HG03575 (cell line): Measurements from ENCODE around the gene APLP2.

ENCODE experiments used
- ATAC-seq: cut with Tn5 transposase; IDR thresholded peaks from one replicate; pipeline ENCODE4 v1.9.1; 2021; ENCODE audit not compliant: unreplicated experiment, insufficient number of reproducible peaks, low FRiP score; ENCODE audit errors: extremely low read depth

Gene APLP2

DNA sequence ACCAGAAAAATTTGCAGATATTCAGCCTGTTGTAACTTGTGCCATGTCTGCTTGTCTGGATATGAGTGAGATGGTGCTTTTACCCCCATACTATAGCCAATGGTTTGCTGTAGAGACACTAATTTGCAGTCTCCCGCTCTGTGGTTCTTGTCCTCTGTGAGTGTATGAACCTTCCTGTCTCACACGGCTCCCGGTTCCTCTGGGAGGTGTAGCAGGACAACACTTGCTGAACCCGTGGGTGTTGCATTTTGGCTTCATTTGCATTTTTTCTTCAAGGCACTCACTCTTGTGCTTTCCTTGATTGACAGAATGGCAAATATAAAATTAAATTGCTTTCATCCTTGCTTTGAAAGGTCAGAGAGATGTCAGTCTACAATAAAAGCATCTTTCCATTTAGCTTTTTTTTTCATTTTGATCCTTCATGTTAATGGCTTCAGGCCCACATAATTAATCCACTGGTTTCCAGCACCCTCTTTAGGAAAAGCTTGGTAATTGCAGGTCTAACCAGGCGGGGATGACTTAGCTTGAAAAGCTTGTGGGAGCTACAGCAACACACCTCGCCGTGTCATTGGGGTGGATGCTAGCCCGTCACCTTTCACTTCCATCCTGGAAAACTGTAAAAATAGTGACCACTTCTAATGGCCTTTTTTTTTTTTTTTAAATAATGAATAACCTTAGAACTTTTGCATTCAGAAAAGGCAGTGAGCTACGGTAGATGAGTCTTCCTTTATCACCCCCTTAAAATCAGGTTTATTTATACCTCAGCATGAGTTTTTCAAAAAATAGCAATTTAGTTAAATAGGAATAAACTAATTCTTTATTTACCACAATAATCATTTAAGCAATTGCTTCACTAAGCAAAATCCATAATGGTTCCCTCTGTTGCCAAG is 62.5 kb downstream of the APLP2 start:
- ATAC-seq = no peak

DNA sequence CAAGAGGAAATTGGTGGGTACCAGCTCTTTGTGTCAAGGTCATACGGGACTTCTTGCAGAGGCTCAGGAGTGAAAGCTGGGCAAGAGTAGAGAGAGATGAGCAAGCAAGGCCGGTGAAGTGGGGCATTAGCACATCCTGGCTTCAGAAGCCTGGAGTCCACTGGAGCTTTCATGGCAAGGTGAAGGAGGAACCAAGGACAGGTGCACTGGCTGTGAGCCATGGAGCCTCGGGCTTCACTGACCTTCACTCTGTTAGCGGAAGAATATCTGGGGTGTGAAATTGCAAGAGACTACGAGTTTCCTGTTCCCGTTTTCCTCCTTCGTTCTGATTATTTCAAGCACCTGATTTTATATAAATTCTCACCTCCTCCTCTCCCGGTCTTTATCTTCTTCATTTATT is 64.0 kb downstream of the APLP2 start:
- ATAC-seq = no peak

DNA sequence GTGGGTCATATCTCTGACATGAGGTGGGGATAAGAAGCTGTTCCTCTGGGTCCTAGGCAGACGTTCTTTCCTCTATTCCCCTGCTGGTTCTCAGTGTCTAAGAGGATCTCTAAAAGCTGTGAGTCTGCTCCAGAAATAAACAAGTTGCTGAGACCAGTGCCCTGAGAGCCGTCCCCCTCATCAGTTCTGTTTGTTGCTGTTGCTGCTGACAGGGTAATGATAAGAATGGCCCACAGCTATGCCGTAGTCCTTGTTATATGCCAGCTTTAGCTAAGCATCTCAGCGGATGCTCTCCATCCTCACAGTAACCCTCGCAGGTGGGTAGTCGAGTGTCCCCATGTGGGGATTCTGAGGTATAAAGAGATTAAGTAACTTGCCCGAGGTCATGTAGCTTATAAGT is 66.4 kb downstream of the APLP2 start:
- ATAC-seq = no peak

DNA sequence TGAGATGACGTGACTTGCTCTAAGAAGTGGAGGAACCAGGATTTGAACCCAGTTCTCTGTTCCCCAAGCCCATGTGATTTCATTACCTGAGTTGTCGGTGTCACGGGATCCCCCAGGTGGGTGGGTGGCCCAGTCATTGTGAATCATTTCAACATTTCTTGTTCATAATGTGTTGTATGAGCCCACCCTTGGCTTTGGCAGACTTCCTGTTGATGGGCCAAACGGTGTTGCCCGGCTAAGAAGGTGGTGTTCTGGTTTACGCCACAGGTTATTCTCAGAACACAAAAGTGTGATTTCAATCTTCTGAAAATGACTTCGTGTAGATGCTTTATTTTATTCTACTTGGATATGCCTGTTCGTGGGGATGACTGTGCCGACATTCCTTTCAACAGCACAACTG is 68.3 kb downstream of the APLP2 start:
- ATAC-seq = no peak

DNA sequence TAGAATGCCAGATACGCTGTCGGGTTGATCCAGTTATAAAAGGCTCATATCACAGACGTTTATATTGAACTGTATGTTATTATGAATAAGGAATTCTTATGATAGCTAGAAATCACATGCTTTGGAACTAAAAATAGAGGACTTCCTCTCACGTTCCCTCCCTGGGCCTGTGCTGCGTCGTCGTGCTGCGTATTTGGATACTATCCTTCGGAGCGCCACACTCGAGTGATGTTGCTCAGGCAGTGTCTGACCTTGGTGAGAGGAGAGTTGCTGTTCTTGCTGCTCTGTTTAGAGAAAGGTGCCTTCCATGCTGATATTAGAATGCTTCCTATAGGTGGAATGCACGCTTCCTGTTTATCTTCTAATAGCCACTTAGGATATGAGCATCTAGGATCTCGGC is 69.7 kb downstream of the APLP2 start:
- no peak for ATAC-seq

DNA sequence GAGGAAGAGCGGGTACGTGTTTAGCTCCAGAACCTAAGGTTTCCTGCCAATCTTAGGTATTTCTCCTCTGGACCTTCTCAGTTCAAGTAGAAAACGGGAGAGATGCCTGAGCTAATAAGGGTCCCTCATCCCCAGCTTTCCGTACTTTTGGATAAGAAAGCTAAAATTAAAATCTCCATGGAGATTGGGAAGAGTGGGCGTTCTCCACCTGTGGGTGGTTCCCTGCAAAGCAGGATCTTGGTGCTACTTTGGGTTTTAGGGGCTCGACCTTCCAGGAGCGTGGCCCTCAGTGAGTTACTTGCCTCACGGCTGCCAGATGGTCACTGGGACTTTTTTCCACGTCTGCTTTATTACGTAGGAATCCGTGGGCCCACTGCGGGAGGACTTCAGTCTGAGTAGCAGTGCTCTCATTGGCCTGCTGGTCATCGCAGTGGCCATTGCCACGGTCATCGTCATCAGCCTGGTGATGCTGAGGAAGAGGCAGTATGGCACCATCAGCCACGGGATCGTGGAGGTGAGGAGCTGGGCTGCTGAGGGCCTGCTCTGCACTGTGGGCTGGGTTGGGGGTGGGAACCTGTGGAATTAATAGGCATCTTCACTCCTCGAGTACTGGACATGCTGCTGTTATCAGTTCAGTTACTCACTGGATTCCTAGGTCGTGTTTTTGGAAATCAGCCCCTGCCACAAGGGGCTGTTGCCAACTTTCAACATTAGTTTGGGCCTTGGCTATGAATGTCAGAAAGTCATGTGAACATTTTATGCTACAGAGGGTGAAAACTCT is 72.1 kb downstream of the APLP2 start:
- ATAC-seq = no peak

DNA sequence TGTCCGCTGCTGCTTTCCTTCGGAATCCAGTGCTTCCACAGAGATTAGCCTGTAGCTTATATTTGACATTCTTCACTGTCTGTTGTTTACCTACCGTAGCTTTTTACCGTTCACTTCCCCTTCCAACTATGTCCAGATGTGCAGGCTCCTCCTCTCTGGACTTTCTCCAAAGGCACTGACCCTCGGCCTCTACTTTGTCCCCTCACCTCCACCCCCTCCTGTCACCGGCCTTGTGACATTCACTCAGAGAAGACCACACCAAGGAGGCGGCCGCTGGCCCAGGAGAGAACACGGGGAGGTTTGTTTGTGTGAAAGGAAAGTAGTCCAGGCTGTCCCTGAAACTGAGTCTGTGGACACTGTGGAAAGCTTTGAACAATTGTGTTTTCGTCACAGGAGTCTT is 74.4 kb downstream of the APLP2 start:
- ATAC-seq = no peak

DNA sequence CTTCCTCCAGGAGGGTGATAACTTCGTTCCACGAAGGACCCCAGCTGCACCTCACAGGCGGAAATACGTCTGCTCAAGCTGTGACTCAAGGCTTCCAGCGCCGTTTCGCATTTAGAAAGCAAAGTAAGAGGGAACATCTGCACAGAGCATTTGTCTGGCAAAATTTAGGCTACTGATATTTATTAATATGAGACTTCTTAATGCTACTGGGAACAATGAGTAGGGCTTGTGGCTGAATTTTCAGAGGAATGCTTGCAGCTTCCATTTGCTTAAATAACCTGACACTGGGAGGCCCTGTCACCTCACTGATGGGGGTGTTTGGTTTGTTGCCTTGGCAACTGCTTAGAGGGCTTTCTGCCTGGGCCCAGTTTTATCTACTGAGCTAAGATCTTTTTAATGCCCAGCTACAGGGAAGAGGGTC is 75.2 kb downstream of the APLP2 start:
- no peak for ATAC-seq

DNA sequence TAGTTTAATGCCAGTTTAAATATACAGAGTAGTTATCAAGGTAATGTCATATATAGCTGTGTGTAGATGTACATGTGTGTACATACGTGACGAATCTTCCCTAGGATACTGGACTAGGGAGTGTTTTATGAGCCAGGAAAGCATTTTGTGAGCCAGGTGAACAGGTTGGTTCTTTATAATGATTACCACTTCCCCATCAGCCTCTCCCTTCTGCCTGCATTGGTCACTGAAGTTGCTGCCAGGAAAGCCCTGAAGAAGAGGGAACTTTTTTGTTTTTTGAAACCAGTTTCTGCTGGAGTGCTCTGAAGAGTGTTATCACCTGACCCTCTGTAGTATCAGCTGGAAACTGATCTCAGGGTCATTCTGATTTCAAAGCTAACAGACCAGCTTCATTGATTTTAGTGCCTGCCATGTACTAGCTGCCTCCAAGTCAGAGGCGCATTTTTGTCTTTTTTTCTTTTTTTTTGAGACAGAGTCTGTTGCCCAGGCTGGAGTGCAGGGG is 75.7 kb downstream of the APLP2 start:
- ATAC-seq = no peak

DNA sequence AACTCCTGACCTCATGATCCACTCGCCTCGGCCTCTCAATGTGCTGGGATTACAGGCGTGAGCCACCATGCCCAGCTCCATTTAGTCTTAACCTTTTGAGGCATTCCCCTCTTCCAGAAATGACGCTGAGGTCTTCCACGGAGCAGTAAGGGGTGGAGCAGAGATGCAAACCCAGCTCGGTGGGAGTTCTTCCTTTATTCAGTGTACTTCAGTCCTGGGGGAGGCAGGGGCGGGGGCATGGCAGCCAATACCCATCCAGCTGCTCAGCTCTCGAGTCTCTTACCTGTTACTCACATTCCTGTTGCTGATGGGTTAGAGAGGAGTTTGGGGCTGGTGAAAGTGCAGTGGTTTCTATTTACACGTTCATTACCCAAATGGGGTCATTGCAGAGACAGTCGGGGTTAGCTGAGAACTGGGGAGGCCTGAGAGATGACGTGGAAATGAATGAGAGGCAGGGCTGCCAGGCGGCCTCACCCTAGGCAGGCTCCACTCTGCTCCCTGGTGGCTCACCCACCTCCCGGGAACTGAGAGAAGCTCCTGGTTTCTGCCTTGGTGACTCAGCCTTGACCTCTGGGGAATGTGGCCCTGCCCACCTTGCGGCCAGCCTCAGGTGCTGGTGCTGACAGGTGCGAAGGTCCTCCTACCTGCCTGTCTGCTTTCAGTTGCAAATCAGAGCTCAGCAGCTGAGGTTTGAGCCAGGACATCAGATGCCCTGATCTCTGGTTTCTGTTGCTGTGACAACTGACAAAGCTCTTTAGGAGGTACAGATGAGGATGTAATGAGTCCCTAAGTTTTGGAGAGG is 76.5 kb downstream of the APLP2 start:
- ATAC-seq = no peak

DNA sequence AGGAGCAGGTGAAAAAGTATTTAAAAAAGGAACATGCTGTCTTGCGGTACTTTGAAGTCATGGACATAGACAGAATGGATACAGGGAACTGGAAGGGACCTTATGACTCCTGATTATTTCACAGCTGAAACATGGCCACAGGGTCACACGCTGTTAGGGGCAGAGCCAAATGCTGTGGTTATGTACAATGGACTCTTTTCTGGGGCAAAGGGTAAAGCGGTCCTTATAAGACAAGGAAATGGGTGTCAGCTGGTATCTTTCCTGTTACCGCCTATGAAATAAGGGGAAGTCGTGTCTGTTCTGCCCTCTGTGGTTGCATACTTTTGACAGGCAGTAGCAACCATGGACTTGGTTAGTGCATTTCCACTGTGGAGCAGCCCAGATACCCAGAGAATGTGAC is 77.1 kb downstream of the APLP2 start:
- ATAC-seq = no peak

DNA sequence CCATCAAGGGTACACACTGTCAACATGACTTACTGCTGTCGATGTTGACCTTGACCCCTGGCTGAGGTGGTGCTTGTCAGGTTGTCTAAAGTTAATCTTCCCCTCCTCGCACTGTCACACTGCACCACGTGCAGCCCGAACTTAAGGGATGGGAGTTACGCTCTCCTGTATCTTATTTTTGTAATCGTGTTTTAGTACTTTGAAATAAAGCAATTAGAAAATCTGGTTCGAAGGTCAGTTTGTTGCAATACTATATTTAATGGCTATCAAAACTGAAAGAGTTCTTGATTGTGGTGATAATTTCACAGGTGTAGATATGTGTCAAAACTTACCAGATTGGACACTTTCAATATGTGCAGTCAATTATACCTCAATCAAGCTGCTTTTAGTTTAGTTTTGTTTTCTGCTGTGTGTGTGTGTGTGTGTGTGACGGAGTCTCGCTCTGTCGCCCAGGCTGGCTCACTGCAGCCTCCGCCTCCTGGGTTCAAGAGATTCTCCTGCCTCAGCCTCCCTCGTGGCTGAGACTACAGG is 79.2 kb downstream of the APLP2 start:
- no peak for ATAC-seq

DNA sequence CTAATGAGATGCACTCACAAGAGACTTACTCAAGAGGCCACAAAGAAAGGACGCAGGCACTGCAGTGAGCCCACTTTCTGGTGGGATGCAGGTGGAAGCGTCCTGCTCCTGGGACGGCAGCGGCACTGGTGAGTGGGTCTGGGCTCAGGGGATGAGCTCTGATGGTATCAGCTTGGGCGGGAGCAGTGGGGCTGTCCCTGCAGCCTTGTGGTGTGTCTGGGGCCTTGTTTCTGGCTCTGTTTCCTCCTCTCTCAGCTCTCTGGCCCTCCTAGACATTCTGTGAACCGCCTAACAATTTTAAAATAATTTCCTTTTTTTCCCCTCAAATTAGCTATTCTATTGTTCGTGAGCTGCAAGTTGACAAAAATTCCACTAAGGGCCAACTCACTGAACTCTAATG is 81.1 kb downstream of the APLP2 start:
- no peak for ATAC-seq

DNA sequence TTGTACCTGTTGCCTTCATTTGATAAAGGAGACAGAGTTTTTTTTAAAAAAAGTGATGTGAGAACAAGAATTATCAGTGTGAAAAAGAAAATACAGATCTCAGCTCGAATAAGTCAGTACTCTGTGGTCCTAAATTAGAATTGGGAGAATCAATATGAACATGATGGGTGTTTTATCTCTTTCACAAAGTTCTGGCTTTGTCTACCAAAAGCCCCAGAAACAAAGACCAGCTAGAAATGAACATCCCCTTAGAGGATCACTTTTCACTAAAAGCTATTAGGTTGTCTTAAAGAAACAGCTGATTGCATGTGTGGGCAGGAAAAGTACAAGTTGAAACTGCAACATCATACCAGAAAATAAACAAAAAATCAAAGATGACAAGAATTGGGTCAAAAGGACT is 81.5 kb downstream of the APLP2 start:
- ATAC-seq = no peak

DNA sequence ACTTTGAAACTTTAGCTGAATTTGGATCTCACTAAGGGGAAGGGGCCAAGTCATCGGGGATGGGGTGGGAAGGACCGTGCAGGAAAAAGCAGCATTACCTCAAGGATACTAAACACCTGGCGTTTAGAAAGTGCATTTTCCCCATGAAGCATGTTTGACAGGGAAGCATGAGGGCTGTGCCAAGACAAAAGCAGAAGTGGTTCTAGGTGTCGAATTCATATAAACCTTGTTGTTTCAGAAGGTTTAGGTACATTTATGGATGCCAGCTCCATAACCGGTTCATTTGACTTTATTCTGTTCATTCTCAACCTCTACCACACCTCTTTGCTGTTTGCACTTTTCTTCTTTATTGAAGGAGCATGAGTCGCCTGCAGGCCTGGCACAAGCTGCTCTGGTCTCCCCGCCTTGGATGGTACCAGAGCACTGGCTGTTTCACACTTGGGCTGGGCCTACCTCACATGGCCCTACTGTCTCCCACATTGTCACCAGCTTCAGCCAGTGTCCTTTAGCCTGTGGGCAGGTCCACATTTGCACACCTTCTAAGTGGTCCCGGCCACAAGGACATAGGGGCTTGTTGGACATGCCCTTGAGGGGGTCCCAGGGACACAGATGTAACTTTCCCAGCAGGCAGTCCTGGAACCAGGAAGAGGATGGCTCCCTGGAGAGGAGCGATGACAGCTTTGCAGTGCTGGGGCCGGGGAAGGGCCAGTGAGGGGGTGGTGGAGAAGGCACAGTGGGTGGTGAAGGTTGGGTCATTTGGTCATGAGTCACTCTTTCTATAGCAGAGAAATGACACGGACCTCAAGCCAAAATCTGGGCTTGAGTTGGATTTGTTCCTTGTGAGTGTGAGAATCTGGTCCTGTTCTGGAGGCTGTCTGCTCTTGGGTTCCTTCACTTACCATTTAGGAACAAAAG is 86.7 kb downstream of the APLP2 start:
- ATAC-seq = no peak

DNA sequence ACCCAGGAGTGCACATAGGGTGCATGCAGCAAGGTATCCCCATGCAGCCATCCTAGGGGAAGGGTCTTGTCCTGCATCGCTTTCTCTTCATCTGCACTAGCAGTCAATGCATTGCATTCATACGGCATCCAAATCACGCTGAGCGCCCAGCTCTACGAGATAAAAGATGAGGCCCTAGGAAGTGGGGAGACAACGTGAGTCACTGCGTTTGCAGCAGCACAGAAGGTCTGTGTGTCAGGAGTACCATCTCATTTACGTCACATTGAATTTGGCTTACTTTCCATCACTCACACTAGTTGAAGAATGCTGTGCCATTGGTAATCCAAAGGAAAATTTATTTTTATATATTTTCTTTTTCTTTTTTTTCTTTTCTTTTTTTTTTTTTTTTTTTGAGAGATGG is 87.4 kb downstream of the APLP2 start:
- no peak for ATAC-seq

DNA sequence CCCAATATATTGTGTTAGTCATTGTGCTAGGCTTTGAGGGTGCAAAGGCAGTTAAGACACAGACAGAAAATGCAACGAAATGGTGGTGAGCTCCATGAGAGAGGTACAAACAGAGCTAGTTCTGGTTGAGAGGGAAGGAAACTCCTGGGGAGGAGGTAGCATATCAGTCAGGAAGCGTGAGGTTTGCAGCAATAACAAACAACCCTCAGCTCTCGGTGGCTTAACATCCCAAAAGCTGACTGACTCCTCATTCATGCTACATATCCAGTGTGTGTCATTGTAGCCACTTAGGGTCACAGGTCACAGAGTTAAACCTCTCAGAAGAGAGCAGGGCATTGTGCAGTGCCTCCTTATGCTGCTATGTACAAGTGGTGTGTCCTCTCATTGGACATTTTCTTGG is 88.1 kb downstream of the APLP2 start:
- no peak for ATAC-seq

DNA sequence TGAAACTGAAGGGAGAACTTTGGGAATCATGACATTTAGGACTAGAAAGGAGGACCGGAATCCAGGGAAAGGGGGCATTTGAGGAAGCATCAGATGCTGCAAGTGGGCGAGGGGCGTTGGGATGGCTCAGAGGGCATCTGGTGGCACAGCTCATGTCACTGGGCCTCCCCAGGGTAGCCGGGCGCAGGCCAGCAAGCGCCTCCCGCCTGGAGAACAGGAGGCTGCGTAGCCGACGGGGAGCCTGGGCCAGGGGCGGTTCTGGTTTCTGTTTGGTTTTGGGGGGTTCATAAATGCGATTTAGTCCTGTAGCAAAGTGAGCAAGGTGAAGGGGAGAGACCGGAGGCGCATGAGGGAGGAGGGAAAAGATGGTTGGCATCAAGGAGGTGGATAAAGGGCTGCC is 89.4 kb downstream of the APLP2 start:
- ATAC-seq = no peak
